ES-I3 (cell line): Measurements from ENCODE around the gene SBNO2.
A peak's percentile ranks its signal among the peaks of the same experiment; 100 is the strongest.

Source experiments
- H3K36me3 ChIP-seq: 2 replicates; pipeline ENCODE4 v1.6.1; 2013; ENCODE audit warnings: mild to moderate bottlenecking, low read length, control low read depth, moderate library complexity; ENCODE audit not compliant: insufficient read depth
- H3K4me1 ChIP-seq: 2 replicates; pipeline ENCODE4 v1.6.1; 2013; ENCODE audit warnings: mild to moderate bottlenecking, control low read depth, low read length; ENCODE audit not compliant: insufficient read depth
- H3K9ac ChIP-seq: 2 replicates; pipeline ENCODE4 v1.6.1; 2013; ENCODE audit warnings: low read depth, mild to moderate bottlenecking, low read length, moderate library complexity
- H3K9me3 ChIP-seq: 2 replicates; pipeline ENCODE4 v1.6.1; 2013; ENCODE audit warnings: mild to moderate bottlenecking, low read length, moderate library complexity; ENCODE audit not compliant: control insufficient read depth, insufficient read depth

Gene SBNO2

DNA sequence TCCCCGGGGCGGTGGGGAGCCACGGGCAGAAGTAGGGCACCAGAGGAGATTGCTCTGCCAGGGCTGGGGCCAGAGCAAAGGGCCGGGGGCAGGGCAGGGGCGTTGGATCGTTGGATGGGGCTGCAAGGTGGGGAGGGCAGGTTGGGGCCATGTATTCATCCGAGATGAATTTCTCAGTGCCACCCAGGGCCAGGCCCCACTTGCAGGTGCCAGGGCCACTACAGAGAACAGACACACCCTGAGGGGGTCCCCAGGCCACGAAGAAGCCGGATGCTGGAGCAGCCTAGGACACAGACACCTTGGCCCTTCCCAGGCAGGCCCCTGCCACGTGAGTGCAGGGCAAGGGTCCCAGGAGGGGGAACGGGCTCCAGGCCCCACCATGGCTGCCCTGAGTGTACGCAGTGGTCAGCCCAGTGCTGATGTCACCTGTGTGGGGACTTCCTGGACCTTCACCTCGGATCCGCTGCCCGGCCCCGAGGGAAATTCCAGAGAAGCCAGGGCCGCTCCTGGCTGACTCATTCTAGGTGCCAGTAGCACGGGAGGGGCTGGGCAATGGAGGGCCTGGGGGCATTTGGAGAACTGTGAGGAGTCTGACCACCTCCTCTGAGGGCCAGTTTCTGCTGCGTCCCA lies 9.6 kb upstream of the SBNO2 start:
- peaks cover 6% of the 10 kb centered on the region; the same call in 1 of the 2 replicates for H3K4me1 ChIP-seq
- no peaks in the 10 kb centered on the region for H3K36me3 ChIP-seq
- no peak overlapping the region for H3K9ac ChIP-seq
- no peaks in the 10 kb centered on the region for H3K9me3 ChIP-seq

DNA sequence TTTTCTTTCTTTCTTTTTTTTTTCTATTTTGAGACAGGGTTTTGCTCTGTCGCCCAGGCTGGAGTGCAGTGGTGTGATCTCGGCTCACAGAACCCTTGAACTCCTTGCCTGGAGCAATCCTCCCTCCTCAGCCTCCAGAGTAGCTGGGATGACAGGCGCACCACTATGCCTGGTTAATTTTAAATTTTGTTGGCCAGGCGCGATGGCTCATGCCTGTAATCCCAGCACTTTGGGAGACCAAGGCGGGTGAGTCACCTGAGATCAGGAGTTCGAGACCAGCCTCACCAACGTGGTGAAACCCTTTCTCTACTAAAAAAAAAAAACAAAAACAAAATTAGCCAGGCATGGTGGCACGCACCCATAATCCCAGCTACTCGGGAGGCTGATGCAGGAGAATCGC lies 8.7 kb upstream of the SBNO2 start:
- no peaks in the 10 kb centered on the region for H3K9me3 ChIP-seq
- H3K4me1 ChIP-seq = peaks cover 6% of the 10 kb centered on the region; the same call in 1 of the 2 replicates
- no peak overlapping the region for H3K9ac ChIP-seq
- H3K36me3 ChIP-seq = no peaks in the 10 kb centered on the region

DNA sequence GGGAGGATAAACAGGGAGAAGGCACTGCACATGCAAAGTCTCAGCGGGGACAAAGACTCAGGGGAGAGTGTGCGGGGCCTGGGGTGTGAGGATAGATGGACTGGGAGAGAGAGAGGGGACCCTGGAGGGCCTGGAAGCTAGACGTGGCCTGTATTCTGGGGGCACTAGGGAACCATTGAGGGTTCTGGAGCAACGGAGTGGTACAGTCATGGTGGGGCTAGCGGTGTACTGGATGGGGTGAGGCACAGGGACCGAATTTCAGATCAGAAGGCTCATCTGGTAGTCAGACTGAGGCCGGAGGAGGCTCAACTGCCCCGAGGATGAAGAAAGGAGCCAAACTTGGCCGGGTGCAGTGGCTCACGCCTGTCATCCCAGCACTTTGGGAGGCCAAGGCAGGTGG lies 8.0 kb upstream of the SBNO2 start:
- Histone ChIP-seq H3K36me3 (no peaks in the 10 kb centered on the region), H3K9ac (no peak overlapping the region; the same call in 1 of the 2 replicates)

DNA sequence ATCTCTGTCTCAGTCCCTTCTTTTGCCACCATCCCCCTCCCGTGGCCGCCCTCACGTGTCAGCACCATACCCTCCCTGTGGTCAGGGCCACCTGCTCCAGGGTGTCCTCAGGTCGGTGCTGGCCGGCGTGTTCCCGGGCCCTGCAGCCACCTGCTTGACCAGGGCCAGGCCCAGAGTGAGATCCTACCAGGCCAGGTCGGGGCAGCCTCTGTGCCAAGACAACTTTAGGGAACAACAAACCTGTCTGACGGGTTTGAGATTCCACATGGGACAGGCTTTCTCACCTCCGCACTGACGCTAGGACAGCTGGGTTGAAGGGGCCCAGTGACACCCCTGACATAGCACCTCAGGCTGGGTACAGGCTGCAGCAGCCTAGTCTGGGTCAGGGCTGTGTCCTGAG lies 7.5 kb upstream of the SBNO2 start:
- H3K36me3 ChIP-seq = no peaks in the 10 kb centered on the region
- no peak overlapping the region; the same call in 1 of the 2 replicates for H3K9ac ChIP-seq
- no peaks in the 10 kb centered on the region for H3K9me3 ChIP-seq
- H3K4me1 ChIP-seq = peaks cover 6% of the 10 kb centered on the region; the same call in 1 of the 2 replicates

More for the DNA sequence above, 8.0 kb upstream of the SBNO2 start:
- no peaks in the 10 kb centered on the region for H3K9me3 ChIP-seq
- peaks cover 6% of the 10 kb centered on the region; the same call in 1 of the 2 replicates for H3K4me1 ChIP-seq

DNA sequence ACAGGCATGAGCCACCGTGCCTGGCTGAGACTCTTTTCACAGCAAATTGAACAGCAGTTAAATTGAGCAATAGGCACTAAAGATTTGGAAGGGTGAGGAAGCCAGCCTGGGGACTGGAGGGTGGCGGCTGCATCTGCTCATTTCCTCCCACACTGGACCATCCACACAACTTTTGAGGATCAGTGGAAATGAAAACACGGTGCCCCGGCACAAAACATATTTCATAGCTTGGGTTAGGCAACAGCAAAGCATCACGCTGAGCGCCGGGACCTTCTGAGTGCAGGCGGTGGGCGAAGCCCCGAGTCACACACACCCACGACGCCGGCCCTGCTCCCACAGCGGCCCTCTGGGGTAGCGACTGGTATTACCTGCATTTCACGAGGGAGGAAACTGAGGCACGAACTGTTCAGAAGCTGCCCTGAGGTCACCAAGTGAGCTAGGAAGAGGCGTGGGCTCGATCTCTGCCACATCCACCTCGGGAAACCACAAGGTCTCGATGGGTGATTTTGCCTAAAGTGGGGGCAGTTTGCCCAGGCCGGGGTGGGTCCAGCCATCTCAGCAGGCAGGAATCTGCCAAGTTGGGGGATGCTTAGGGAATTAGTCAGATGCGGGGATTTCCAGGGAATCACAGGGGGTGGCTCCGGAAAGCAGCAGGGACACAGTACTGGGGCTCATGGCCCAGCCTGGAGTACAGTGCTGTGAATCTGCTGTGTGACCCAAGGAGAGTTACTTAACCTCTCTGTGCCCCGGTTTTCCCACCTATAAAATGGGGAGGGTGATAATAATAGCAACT lies 3.5 kb upstream of the SBNO2 start:
- H3K36me3 ChIP-seq = no peaks in the 10 kb centered on the region
- H3K9ac ChIP-seq = no peak overlapping the region
- no peaks in the 10 kb centered on the region for H3K9me3 ChIP-seq
- peaks cover under 1% of the 10 kb centered on the region; the same call in 1 of the 2 replicates for H3K4me1 ChIP-seq

DNA sequence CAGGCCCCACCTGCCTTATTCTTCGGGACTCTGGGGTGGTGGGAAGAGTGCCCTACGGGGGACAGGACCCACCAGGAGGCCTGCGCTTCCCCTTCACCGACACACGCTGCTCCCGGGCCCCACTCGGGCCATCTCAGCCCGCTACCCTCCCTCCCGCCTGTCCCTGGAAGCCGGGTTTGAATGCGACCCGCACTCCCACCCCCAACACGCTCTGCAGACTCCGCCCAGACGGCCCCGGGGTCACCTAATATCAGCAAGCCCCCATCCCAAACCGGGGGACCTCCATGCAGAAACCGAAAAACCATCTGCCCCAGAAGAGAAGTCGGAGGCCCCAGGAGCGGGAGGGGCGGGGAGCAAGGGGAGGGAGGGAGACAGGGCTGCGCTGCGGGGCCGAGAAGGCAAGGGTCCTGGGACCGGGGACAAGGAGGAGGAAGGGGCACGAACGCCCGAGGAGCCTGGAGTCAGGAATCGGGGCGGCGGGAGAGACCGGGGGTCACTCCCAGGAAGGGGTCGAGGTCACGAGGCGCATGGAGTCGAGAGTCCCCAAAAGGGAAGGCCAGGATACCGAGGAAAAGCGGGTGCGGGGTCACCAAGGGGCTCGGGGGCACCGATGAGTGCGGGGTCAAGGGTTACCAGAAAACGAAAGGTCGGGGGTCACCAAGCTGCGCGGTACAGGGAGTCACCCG lies 766 bp downstream of the SBNO2 start:
- peaks cover 27% of the 10 kb centered on the region; the same call in 1 of the 2 replicates for H3K4me1 ChIP-seq
- no peaks in the 10 kb centered on the region for H3K9me3 ChIP-seq
- H3K9ac ChIP-seq = peak overlapping the region; percentile 92
- H3K36me3 ChIP-seq = no peaks in the 10 kb centered on the region

DNA sequence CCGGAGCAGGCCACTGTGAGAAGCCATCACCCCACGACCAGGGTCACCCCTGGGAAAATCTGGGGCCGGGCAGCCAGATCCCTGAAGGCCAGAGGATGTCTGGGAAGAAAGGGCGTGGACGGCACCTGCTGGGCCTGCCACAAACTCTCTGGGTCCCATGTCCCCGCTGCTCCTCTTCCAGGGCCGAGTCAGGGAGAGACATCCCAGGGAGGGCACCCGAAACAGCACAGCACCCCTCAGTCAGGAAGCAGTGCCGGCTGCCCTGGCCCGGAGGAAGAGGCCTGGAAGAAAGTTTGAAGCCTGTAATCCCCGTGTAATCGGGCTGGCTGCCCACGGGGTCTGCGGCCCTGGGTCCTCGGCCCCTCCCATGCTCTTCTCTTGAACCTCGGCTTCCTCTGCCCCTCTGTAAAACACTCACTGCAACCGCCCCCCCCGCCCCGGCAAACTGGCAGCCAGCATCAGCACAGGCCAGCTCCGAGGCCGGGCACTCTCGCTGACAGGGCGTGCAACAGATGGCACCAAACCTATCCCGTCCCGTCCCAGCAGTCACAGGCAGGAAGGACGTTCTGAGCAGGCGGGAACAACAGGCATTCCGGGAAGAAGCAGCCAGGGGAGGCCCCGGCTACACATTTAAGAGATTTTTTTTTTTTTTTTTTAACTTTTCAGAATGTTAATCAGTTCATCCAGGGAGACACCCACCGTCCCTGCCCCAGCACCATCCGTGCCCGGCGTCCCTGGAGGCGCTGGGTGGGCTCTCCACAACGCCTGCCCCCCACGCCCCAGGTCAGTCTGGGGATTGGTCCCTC lies 1.5 kb downstream of the SBNO2 start:
- peak overlapping the region; percentile 92 for H3K9ac ChIP-seq
- peaks cover 27% of the 10 kb centered on the region; the same call in 1 of the 2 replicates for H3K4me1 ChIP-seq
- H3K9me3 ChIP-seq = no peaks in the 10 kb centered on the region
- no peaks in the 10 kb centered on the region for H3K36me3 ChIP-seq

DNA sequence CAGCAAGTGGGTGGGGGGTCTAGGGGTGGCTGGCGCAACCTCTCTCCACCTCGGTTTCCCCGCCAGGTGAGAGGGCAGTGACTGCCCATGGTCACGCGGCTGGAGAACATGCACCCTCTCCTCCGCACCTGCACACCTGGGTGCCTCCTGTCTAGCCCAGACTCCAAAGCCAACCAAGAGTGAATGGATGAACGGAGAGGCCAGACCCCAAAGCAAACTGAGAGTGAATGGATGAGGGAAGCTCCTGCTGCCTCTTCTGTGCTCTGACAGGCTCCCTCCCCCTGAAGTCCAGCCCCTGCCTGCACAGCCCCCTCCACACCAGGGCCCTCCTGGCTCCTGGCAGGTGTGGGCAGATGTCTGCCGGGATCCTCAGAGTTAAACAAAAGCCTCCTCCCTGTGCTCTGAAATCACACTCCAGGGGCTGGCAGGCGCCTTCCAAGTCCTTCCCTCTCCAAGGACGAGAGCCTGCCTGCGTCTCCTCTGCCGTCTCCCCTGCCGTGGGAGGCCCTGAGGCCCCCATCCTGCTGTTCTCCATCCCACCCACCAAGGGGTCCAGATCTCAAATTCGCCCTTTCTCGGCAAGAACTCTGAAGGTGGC lies 2.2 kb downstream of the SBNO2 start:
- no peaks in the 10 kb centered on the region for H3K9me3 ChIP-seq
- peaks cover 30% of the 10 kb centered on the region for H3K4me1 ChIP-seq
- no peaks in the 10 kb centered on the region for H3K36me3 ChIP-seq
- H3K9ac ChIP-seq = peak overlapping the region; percentile 26; the same call in 1 of the 2 replicates

DNA sequence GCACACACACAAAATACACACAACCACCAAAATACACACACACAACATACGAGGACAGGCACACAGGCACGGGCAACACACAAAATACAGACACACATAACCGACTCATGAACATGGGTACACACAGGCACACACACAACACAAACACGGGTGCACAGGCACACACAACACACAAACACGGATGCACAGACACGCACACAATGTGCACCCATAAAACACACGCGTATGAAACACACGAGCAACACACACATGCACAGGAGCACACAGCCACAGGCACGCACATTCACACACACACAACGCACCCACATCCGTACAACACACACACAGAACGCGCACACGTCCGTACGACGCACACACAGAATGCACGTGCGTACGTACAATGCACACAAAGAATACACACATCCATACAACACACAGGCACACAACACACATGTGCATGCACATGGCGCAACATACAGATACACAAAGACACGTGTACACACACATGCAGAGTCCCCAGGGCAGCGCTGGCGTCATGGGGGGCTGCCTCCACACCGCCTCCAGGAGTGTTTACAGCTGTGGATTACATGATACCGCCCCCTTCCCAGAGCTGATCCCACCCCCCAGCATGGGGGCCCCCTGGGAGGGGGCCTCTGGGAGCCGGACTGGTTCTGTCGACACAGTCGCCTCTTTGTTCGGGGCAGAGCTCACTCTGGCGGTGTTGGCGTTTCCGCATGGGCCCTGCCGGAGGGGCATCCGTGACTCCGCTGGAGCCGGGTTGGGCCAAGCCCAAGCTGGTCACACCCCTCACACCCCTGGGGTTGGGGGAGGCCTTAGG lies 2.9 kb downstream of the SBNO2 start:
- H3K9ac ChIP-seq = peak overlapping the region; percentile 23; the same call in 1 of the 2 replicates
- no peaks in the 10 kb centered on the region for H3K9me3 ChIP-seq
- H3K36me3 ChIP-seq = no peaks in the 10 kb centered on the region
- H3K4me1 ChIP-seq = peaks cover 34% of the 10 kb centered on the region

DNA sequence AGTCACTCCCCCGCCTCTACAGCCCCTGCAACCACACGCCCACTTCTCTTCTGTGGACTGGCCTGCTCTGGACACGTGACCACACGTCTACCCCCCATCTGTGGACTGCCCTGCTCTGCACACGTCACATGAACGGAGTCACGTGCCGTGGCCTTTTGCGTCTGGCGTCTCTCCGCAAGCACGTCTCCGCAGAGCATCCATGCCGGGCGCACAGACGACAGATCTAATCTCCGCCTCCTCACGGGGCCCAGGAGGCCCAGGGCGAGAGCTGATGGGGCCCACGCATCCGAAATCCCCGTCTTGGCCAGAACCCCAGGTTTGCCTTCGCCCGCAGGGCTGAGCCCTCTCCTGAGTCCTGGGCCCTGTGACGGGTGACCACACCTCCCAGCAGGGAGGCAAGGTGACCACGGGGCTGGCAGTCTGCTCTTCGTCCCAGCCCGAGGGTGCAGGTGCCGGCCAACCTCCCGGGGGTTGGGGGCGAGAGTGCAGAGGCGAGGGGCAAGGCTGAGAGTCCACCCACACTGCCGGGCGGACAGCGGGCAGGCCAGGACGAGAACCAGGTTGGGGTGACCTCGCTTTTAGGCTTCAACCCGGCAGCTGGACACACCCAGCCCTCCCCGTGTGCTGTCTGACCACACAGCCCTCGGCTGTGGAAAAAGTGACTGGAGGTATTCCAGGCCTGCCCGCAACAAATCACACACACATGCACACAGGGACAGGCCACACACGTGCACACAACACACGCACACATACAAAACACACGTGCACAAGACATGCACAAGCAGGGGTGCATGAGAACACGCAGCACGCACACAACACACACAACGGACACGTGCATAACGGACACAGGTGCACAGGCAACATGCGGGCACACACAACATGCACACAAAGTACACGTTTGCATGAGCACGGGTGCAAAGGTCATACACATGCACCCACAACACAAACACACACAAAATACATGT lies 3.9 kb downstream of the SBNO2 start:
- H3K4me1 ChIP-seq = peaks cover 34% of the 10 kb centered on the region
- no peak overlapping the region for H3K9ac ChIP-seq
- H3K9me3 ChIP-seq = no peaks in the 10 kb centered on the region
- no peaks in the 10 kb centered on the region for H3K36me3 ChIP-seq

DNA sequence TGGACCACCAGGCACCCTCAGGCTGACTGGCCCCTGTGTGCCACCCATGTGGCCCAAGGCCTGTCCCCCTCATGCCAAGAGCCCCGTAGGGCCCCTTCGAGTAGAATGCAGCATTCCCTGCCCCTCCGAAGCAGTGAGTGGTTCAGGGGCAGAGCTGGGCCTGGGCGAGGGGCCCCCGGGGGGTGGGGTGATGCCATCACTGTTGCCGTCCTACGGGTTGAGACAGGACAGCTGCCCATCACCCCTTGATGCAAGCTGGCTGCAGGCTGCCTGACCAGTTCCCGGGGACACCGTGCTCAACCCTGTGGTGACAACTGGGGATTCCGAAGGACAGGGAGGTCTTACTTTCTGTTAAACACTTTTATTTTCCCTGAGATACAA lies 4.7 kb downstream of the SBNO2 start:
- H3K36me3 ChIP-seq = no peaks in the 10 kb centered on the region
- no peaks in the 10 kb centered on the region for H3K9me3 ChIP-seq
- peaks cover 34% of the 10 kb centered on the region for H3K4me1 ChIP-seq
- no peak overlapping the region for H3K9ac ChIP-seq
